Mesenchymal stem cell (in vitro differentiated cells and primary cell): ENCODE measurements around the gene ABCG1.
A peak's percentile ranks its signal among the peaks of the same experiment; 100 is the strongest.

Source experiments
- DNase-seq: peaks from one replicate; pipeline ENCODE4 v3.0.0-alpha.2; 2013
- H2AFZ ChIP-seq: one replicate; pipeline ENCODE4 v1.6.1; 2013; ENCODE audit warnings: low read depth, mild to moderate bottlenecking, control low read depth, inconsistent platforms, low read length, moderate library complexity
- H2AK5ac ChIP-seq: 2 replicates; pipeline ENCODE4 v1.6.1; 2013; ENCODE audit warnings: low read length, moderate library complexity, mild to moderate bottlenecking, inconsistent platforms; ENCODE audit not compliant: severe bottlenecking
- H2BK120ac ChIP-seq: one replicate; pipeline ENCODE4 v1.6.1; 2013; ENCODE audit warnings: low read depth, mild to moderate bottlenecking, inconsistent platforms, low read length, moderate library complexity
- H2BK12ac ChIP-seq, 2 experiments: one replicate each; pipeline ENCODE4 v1.6.1; 2013; ENCODE audit warnings: inconsistent platforms in 2 of 2, low read length in 2 of 2, mild to moderate bottlenecking in 2 of 2, moderate library complexity in 2 of 2, control low read depth in 1 of 2
- H2BK15ac ChIP-seq: one replicate; pipeline ENCODE4 v1.6.1; 2013; ENCODE audit warnings: mild to moderate bottlenecking, low read depth, inconsistent platforms; ENCODE audit not compliant: poor library complexity, severe bottlenecking
- H2BK5ac ChIP-seq: 2 replicates; pipeline ENCODE4 v1.6.1; 2013; ENCODE audit warnings: low read depth, mild to moderate bottlenecking, low read length, control low read depth, inconsistent platforms; ENCODE audit not compliant: poor library complexity, severe bottlenecking
- H3K14ac ChIP-seq, 2 experiments: one replicate each; pipeline ENCODE4 v1.6.1; 2013; ENCODE audit warnings: inconsistent platforms in 2 of 2, low read length in 2 of 2, control low read depth in 1 of 2, mild to moderate bottlenecking in 1 of 2, moderate library complexity in 1 of 2
- H3K18ac ChIP-seq, 2 experiments: one replicate each; pipeline ENCODE4 v1.6.1; 2013; ENCODE audit warnings: inconsistent platforms in 2 of 2, low read length in 2 of 2, control low read depth in 1 of 2, low read depth in 1 of 2, mild to moderate bottlenecking in 1 of 2
- H3K23ac ChIP-seq, 2 experiments: one replicate each; pipeline ENCODE4 v1.6.1; 2013; ENCODE audit warnings: inconsistent platforms in 2 of 2, low read length in 2 of 2, mild to moderate bottlenecking in 2 of 2, moderate library complexity in 2 of 2, control low read depth in 1 of 2
- H3K27ac ChIP-seq: 2 replicates; pipeline ENCODE4 v1.5.1; 2013; ENCODE audit warnings: mild to moderate bottlenecking, moderate library complexity, low read length, control low read depth, inconsistent platforms; ENCODE audit not compliant: poor library complexity, severe bottlenecking
- H3K27me3 ChIP-seq, 2 experiments: 2 replicates each; pipeline versions ENCODE4 v1.6.1 to v1.7.0; 2013; ENCODE audit warnings: low read length in 2 of 2, mild to moderate bottlenecking in 2 of 2, moderate library complexity in 2 of 2, control low read depth in 1 of 2, inconsistent platforms in 1 of 2; ENCODE audit not compliant: control insufficient read depth in 1 of 2, insufficient read depth in 1 of 2
- H3K36me3 ChIP-seq, 2 experiments: 2 replicates each; pipeline versions ENCODE4 v1.6.1 to v1.7.0; 2013; ENCODE audit warnings: low read length in 2 of 2, control low read depth in 1 of 2, inconsistent platforms in 1 of 2, low read depth in 1 of 2, mild to moderate bottlenecking in 1 of 2; ENCODE audit not compliant: insufficient read depth in 2 of 2, control insufficient read depth in 1 of 2
- H3K4ac ChIP-seq, 2 experiments: one replicate each; pipeline ENCODE4 v1.6.1; 2013; ENCODE audit warnings: inconsistent platforms in 2 of 2, low read length in 2 of 2, mild to moderate bottlenecking in 2 of 2, moderate library complexity in 2 of 2, control low read depth in 1 of 2, low read depth in 1 of 2
- H3K4me1 ChIP-seq: 2 replicates; pipeline ENCODE4 v1.6.1; 2013; ENCODE audit warnings: low read depth, low read length, control low read depth; ENCODE audit not compliant: control insufficient read depth, insufficient read depth
- H3K4me2 ChIP-seq: 2 replicates; pipeline ENCODE4 v1.6.1; 2013; ENCODE audit warnings: low read length, mild to moderate bottlenecking, inconsistent platforms; ENCODE audit not compliant: poor library complexity, severe bottlenecking
- H3K4me3 ChIP-seq, 2 experiments: 2 replicates each; pipeline versions ENCODE4 v1.5.1 to v1.7.0; 2013; ENCODE audit warnings: low read length in 2 of 2, mild to moderate bottlenecking in 2 of 2, control low read depth in 1 of 2, low read depth in 1 of 2; ENCODE audit not compliant: insufficient read depth in 1 of 2
- H3K79me1 ChIP-seq: replicated peaks from 2 replicates; pipeline ENCODE4 v1.6.1; 2013; ENCODE audit warnings: mild to moderate bottlenecking, control low read depth, low read length, inconsistent platforms; ENCODE audit not compliant: poor library complexity, severe bottlenecking
- H3K9ac ChIP-seq: 2 replicates; pipeline ENCODE4 v1.7.0; 2013; ENCODE audit warnings: mild to moderate bottlenecking, low read length, moderate library complexity
- H3K9me3 ChIP-seq: 2 replicates; pipeline ENCODE4 v1.7.0; 2013; ENCODE audit warnings: mild to moderate bottlenecking, low read length; ENCODE audit not compliant: control insufficient read depth
- H4K8ac ChIP-seq: one replicate; pipeline ENCODE4 v1.6.1; 2013; ENCODE audit warnings: inconsistent platforms, mild to moderate bottlenecking, low read length, moderate library complexity
- H4K91ac ChIP-seq: one replicate; pipeline ENCODE4 v1.6.1; 2013; ENCODE audit warnings: mild to moderate bottlenecking, low read length, inconsistent platforms
- WGBS: methylation state at CpG from one replicate; pipeline ENCODE4 v1.1.7; 2013; ENCODE audit warnings: mixed read lengths; 5-methylcytosine and 5-hydroxymethylcytosine counted together

The ABCG1 gene

GRCh38 chr21:42251654-42252324 lies 32.8 kb downstream of the ABCG1 start:
- no peak overlapping the region for H3K23ac ChIP-seq
- no peak overlapping the region for H3K14ac ChIP-seq
- DNase-seq, result no peak
- H3K9me3 ChIP-seq, result no peaks in the 10 kb centered on the region
- H4K8ac ChIP-seq, result no peak overlapping the region
- no peak overlapping the region for H3K4ac ChIP-seq
- no peaks in the 10 kb centered on the region for H3K36me3 ChIP-seq
- H3K18ac ChIP-seq, result no peak overlapping the region
- H2BK12ac ChIP-seq, result no peak overlapping the region
- no peaks in the 10 kb centered on the region for H3K79me1 ChIP-seq
- H2AFZ ChIP-seq, result no peak overlapping the region
- H3K4me1 ChIP-seq, result peaks cover 4% of the 10 kb centered on the region
- no peak overlapping the region for H4K91ac ChIP-seq
- 74% methylated on average over 13 of the region's 13 CpGs for WGBS
- H3K27me3 ChIP-seq, result peaks cover 79 to 81% of the 10 kb centered on the region in 2 experiments
- H3K4me2 ChIP-seq, result no peak overlapping the region
- H2BK120ac ChIP-seq, result no peak overlapping the region
- no peak overlapping the region for H3K27ac ChIP-seq
- H3K4me3 ChIP-seq, result no peak overlapping the region
- H3K9ac ChIP-seq, result no peak overlapping the region
- no peak overlapping the region for H2BK15ac ChIP-seq
- H2AK5ac ChIP-seq, result no peak overlapping the region
- no peak overlapping the region for H2BK5ac ChIP-seq

GRCh38 chr21:42252325-42252654 lies 33.4 kb downstream of the ABCG1 start:
- 91% methylated on average over 7 of the region's 8 CpGs for WGBS
- Histone ChIP-seq H3K27ac (no peak overlapping the region), H2AK5ac (no peak overlapping the region), H3K4me1 (peaks cover 4% of the 10 kb centered on the region), H3K27me3 (peaks cover 80 to 81% of the 10 kb centered on the region in 2 experiments), H3K4ac (no peak overlapping the region), H3K36me3 (no peaks in the 10 kb centered on the region), H2BK12ac (no peak overlapping the region), H3K79me1 (no peaks in the 10 kb centered on the region), H2BK15ac (no peak overlapping the region), H3K14ac (no peak overlapping the region), H2BK120ac (no peak overlapping the region), H4K91ac (no peak overlapping the region), H3K4me3 (no peak overlapping the region), H3K9me3 (no peaks in the 10 kb centered on the region), H3K18ac (no peak overlapping the region), H2BK5ac (no peak overlapping the region), H3K23ac (no peak overlapping the region), H3K9ac (no peak overlapping the region), H4K8ac (no peak overlapping the region), H3K4me2 (no peak overlapping the region), H2AFZ (no peak overlapping the region)
- DNase-seq, result no peak

GRCh38 chr21:42252778-42253340 lies 33.9 kb downstream of the ABCG1 start:
- no peak overlapping the region for H2BK12ac ChIP-seq
- WGBS, result 86% methylated on average over 10 of the region's 11 CpGs
- H3K4me2 ChIP-seq, result no peak overlapping the region
- H2BK5ac ChIP-seq, result no peak overlapping the region
- H4K91ac ChIP-seq, result no peak overlapping the region
- H3K23ac ChIP-seq, result no peak overlapping the region
- H3K4ac ChIP-seq, result no peak overlapping the region
- H3K9ac ChIP-seq, result no peak overlapping the region
- H3K14ac ChIP-seq, result peak overlapping the region in 1 of 2 experiments; percentile 69
- no peak overlapping the region for H2AK5ac ChIP-seq
- no peak overlapping the region for H4K8ac ChIP-seq
- no peaks in the 10 kb centered on the region for H3K36me3 ChIP-seq
- H2BK120ac ChIP-seq, result no peak overlapping the region
- H2BK15ac ChIP-seq, result no peak overlapping the region
- no peak overlapping the region for H2AFZ ChIP-seq
- peaks cover 4% of the 10 kb centered on the region for H3K4me1 ChIP-seq
- no peak overlapping the region for H3K18ac ChIP-seq
- peaks cover 79 to 81% of the 10 kb centered on the region in 2 experiments for H3K27me3 ChIP-seq
- H3K9me3 ChIP-seq, result no peaks in the 10 kb centered on the region
- H3K79me1 ChIP-seq, result no peaks in the 10 kb centered on the region
- no peak for DNase-seq
- H3K27ac ChIP-seq, result no peak overlapping the region
- no peak overlapping the region for H3K4me3 ChIP-seq

- no peak overlapping the region for H4K91ac ChIP-seq
- no peak overlapping the region for H4K8ac ChIP-seq
- H2BK120ac ChIP-seq, result no peak overlapping the region
- no peak overlapping the region for H3K4me3 ChIP-seq
- H2BK15ac ChIP-seq, result no peak overlapping the region
- no peak overlapping the region for H2BK12ac ChIP-seq
- H2BK5ac ChIP-seq, result no peak overlapping the region
- H3K27me3 ChIP-seq, result peaks cover 81 to 82% of the 10 kb centered on the region in 2 experiments
- H3K23ac ChIP-seq, result no peak overlapping the region
- H3K9me3 ChIP-seq, result no peaks in the 10 kb centered on the region
- no peaks in the 10 kb centered on the region for H3K79me1 ChIP-seq
- no peak overlapping the region for H2AFZ ChIP-seq
- no peak overlapping the region for H3K9ac ChIP-seq
- no peak overlapping the region for H2AK5ac ChIP-seq
- no peak overlapping the region for H3K4me2 ChIP-seq
- H3K4ac ChIP-seq, result no peak overlapping the region
- peaks cover 4% of the 10 kb centered on the region for H3K4me1 ChIP-seq
- no peak for DNase-seq
- H3K18ac ChIP-seq, result no peak overlapping the region
- H3K27ac ChIP-seq, result no peak overlapping the region
- H3K36me3 ChIP-seq, result no peaks in the 10 kb centered on the region
- H3K14ac ChIP-seq, result no peak overlapping the region
- 75% methylated on average over 8 of the region's 8 CpGs for WGBS
Observed at GRCh38 chr21:42253466-42253865, 34.5 kb downstream of the ABCG1 start.
